IMR-90 (cell line): ENCODE results near the gene ZNF385B. TPM values are rescaled to one million over a fixed set of nuclear protein-coding genes. Genes with fewer than 3 reads are reported as not detected.

Source experiments
- ATAC-seq: fragments of 200-7000 bp; cut with Tn5 transposase; 2 replicates; pipeline ENCODE4 v1.9.1; 2020; ENCODE audit warnings: low read depth, mild to moderate bottlenecking, moderate library complexity
- BruUV-seq: library from RNA; stranded (reverse); fragments of 400-500 nt; replicated peaks from 2 replicates; lab custom pipeline; 2021; lab: Mats Ljungman, UMichigan
- CTCF ChIA-PET: fragments of 300-600 bp; formaldehyde crosslinking; extraction: SDS; loops from one replicate; lab custom pipeline; 2021; ENCODE audit warnings: antibody characterized with exemption; lab: Yijun Ruan, JAX
- POLR2A ChIA-PET: fragments of 300-600 bp; sonication (Branson Sonifier 250); formaldehyde crosslinking; loops from one replicate; lab custom pipeline; 2022; ENCODE audit warnings: antibody characterized with exemption; ENCODE audit not compliant: unreplicated experiment; lab: Charles Lee
- DNase-seq: peaks from one replicate; pipeline ENCODE4 v3.0.0; 2013
- H2AFZ ChIP-seq: replicated peaks from 2 replicates; pipeline ENCODE3; 2013; ENCODE audit warnings: low read length, mild to moderate bottlenecking; ENCODE audit not compliant: poor library complexity
- H2AK5ac ChIP-seq: 2 replicates; pipeline ENCODE4 v1.6.1; 2013; ENCODE audit warnings: low read depth, low read length, inconsistent platforms
- H2AK9ac ChIP-seq: replicated peaks from 2 replicates; pipeline ENCODE3; 2013; ENCODE audit warnings: mild to moderate bottlenecking, low read depth, low read length, moderate library complexity; ENCODE audit not compliant: poor library complexity
- H2BK120ac ChIP-seq: 2 replicates; pipeline ENCODE4 v1.6.1; 2013; ENCODE audit warnings: low read depth, low read length, inconsistent platforms
- H2BK15ac ChIP-seq: 3 replicates; pipeline ENCODE4 v1.6.1; 2013; ENCODE audit warnings: low read depth, low read length, inconsistent platforms
- H2BK20ac ChIP-seq: 2 replicates; pipeline ENCODE4 v1.6.1; 2013; ENCODE audit warnings: low read depth, mild to moderate bottlenecking, inconsistent platforms, low read length, moderate library complexity
- H2BK5ac ChIP-seq: 2 replicates; pipeline ENCODE4 v1.6.1; 2013; ENCODE audit warnings: mild to moderate bottlenecking, low read depth, low read length, inconsistent platforms; ENCODE audit not compliant: poor library complexity, severe bottlenecking
- H3K14ac ChIP-seq: replicated peaks from 2 replicates; pipeline ENCODE4 v1.6.1; 2013; ENCODE audit warnings: low read depth, low read length, inconsistent platforms
- H3K18ac ChIP-seq: 2 replicates; pipeline ENCODE4 v1.6.1; 2013; ENCODE audit warnings: low read depth, low read length, control low read depth
- H3K23ac ChIP-seq: 2 replicates; pipeline ENCODE4 v1.6.1; 2013; ENCODE audit warnings: low read depth, low read length, inconsistent platforms
- H3K27ac ChIP-seq: 2 replicates; pipeline ENCODE4 v1.5.1; 2013; ENCODE audit warnings: mild to moderate bottlenecking, control low read depth, low read length; ENCODE audit not compliant: insufficient read depth
- H3K27me3 ChIP-seq: 2 replicates; pipeline ENCODE4 v1.6.1; 2013; ENCODE audit warnings: low read length; ENCODE audit not compliant: control insufficient read depth, insufficient read depth
- H3K36me3 ChIP-seq: 2 replicates; pipeline ENCODE4 v1.6.1; 2013; ENCODE audit warnings: low read length, mixed read lengths; ENCODE audit not compliant: control insufficient read depth, insufficient read depth
- H3K4ac ChIP-seq: 2 replicates; pipeline ENCODE4 v1.6.1; 2013; ENCODE audit warnings: low read depth, low read length, inconsistent platforms
- H3K4me1 ChIP-seq: 2 replicates; pipeline ENCODE4 v1.6.1; 2013; ENCODE audit warnings: low read length, mixed read lengths; ENCODE audit not compliant: control insufficient read depth, insufficient read depth
- H3K4me2 ChIP-seq: 2 replicates; pipeline ENCODE4 v1.6.1; 2013; ENCODE audit warnings: low read depth, mild to moderate bottlenecking, control low read depth, low read length, moderate library complexity
- H3K4me3 ChIP-seq: 2 replicates; pipeline ENCODE4 v1.5.1; 2013; ENCODE audit warnings: low read depth, mild to moderate bottlenecking, control low read depth, low read length, moderate library complexity; ENCODE audit not compliant: insufficient read depth
- H3K56ac ChIP-seq: 2 replicates; pipeline ENCODE4 v1.6.1; 2013; ENCODE audit warnings: low read length, inconsistent platforms; ENCODE audit not compliant: insufficient read depth; ENCODE audit errors: extremely low read depth
- H3K79me1 ChIP-seq, 2 experiments: 2 replicates each; pipeline ENCODE4 v1.6.1; 2013; ENCODE audit warnings: low read length in 2 of 2, inconsistent platforms in 1 of 2, low read depth in 1 of 2
- H3K9ac ChIP-seq: 2 replicates; pipeline ENCODE4 v1.6.1; 2013; ENCODE audit warnings: low read depth, low read length, control low read depth
- H3K9me1 ChIP-seq: 2 replicates; pipeline ENCODE4 v1.6.1; 2013; ENCODE audit warnings: low read length, inconsistent platforms; ENCODE audit not compliant: insufficient read depth
- H3K9me3 ChIP-seq: 2 replicates; pipeline ENCODE4 v1.6.1; 2013; ENCODE audit warnings: low read length; ENCODE audit not compliant: control insufficient read depth, insufficient read depth
- H4K20me1 ChIP-seq: 2 replicates; pipeline ENCODE4 v1.6.1; 2013; ENCODE audit warnings: low read length, inconsistent platforms; ENCODE audit not compliant: insufficient read depth
- H4K5ac ChIP-seq: 2 replicates; pipeline ENCODE4 v1.6.1; 2013; ENCODE audit warnings: mild to moderate bottlenecking, low read depth, low read length, control low read depth
- H4K8ac ChIP-seq, 2 experiments: 2 replicates each; pipeline ENCODE4 v1.6.1; 2013; ENCODE audit warnings: low read depth in 2 of 2, low read length in 2 of 2, control low read depth in 1 of 2, inconsistent platforms in 1 of 2
- H4K91ac ChIP-seq: 2 replicates; pipeline ENCODE4 v1.6.1; 2013; ENCODE audit warnings: low read depth, low read length, inconsistent platforms; ENCODE audit not compliant: insufficient read depth
- BHLHE40 ChIP-seq: fragments of 150-350 bp; IDR thresholded peaks from 2 replicates; pipeline ENCODE4 v1.6.1; 2016; ENCODE audit warnings: mild to moderate bottlenecking, low read depth, low read length
- CEBPB ChIP-seq: IDR thresholded peaks from 2 replicates; pipeline ENCODE4 v1.6.1; 2012; ENCODE audit warnings: low read depth, low read length, improper control_type of control experiment
- CHD1 ChIP-seq: IDR thresholded peaks from 2 replicates; pipeline ENCODE4 v1.6.1; 2012; ENCODE audit warnings: low read depth, low read length, improper control_type of control experiment
- CTCF ChIP-seq: conservative IDR thresholded peaks from 2 replicates; pipeline ENCODE4 v1.5.1; 2012; ENCODE audit warnings: mild to moderate bottlenecking, low read depth, low read length, improper control_type of control experiment
- FOS ChIP-seq: fragments of 150-350 bp; IDR thresholded peaks from 2 replicates; pipeline ENCODE4 v1.6.1; 2016; ENCODE audit warnings: low read depth, low read length
- MAFK ChIP-seq: IDR thresholded peaks from 2 replicates; pipeline ENCODE4 v1.6.1; 2012; ENCODE audit warnings: low read depth, low read length, improper control_type of control experiment
- MAZ ChIP-seq: IDR thresholded peaks from 2 replicates; pipeline ENCODE4 v1.6.1; 2012; ENCODE audit warnings: low read depth, mild to moderate bottlenecking, low read length, improper control_type of control experiment, moderate library complexity, borderline replicate concordance
- MXI1 ChIP-seq: IDR thresholded peaks from 2 replicates; pipeline ENCODE4 v1.6.1; 2012; ENCODE audit warnings: low read depth, mild to moderate bottlenecking, low read length, moderate library complexity, borderline replicate concordance
- NFE2L2 ChIP-seq: fragments of 150-350 bp; IDR thresholded peaks from 2 replicates; pipeline ENCODE4 v1.6.1; 2016; ENCODE audit warnings: low read depth, mild to moderate bottlenecking, low read length
- POLR2A ChIP-seq: IDR thresholded peaks from 2 replicates; pipeline ENCODE4 v1.6.1; 2012; ENCODE audit warnings: mild to moderate bottlenecking, low read depth, low read length
- RAD21 ChIP-seq: IDR thresholded peaks from 2 replicates; pipeline ENCODE4 v1.6.1; 2012; ENCODE audit warnings: low read length, improper control_type of control experiment
- RCOR1 ChIP-seq: IDR thresholded peaks from 2 replicates; pipeline ENCODE4 v1.6.1; 2012; ENCODE audit warnings: mild to moderate bottlenecking, low read length, improper control_type of control experiment; ENCODE audit not compliant: insufficient replicate concordance
- RFX5 ChIP-seq: IDR thresholded peaks from 2 replicates; pipeline ENCODE4 v1.8.0; 2012; ENCODE audit warnings: low read depth, mild to moderate bottlenecking, low read length, moderate library complexity
- SMC3 ChIP-seq: fragments of 150-350 bp; IDR thresholded peaks from 2 replicates; pipeline ENCODE4 v1.6.1; 2016; ENCODE audit warnings: low read depth, mild to moderate bottlenecking, antibody characterized with exemption, low read length, moderate library complexity
- WGBS, 2 experiments: methylation state at CpG; one replicate each; pipeline versions ENCODE4 v1.1.5 to v1.1.7; 2013; ENCODE audit warnings: missing lambda C conversion rate in 2 of 2; ENCODE audit not compliant: insufficient read length in 1 of 2; ENCODE audit errors: extremely low coverage in 2 of 2; 5-methylcytosine and 5-hydroxymethylcytosine counted together
- dilution Hi-C: fragments of 300-500 bp; cut with HindIII; formaldehyde crosslinking; loops from one replicate; pipeline ENCODE4 v1.14.3; 2018; ENCODE audit warnings: low sequenced_read_pairs; ENCODE audit not compliant: unreplicated experiment
- in situ Hi-C: fragments of 300-500 bp; cut with MboI; formaldehyde crosslinking; loops from 3 replicates; pipeline ENCODE4 v1.14.3; 2019; ENCODE audit warnings: low sequenced_read_pairs, inconsistent platforms, mixed read lengths
- intact Hi-C: fragments of 100-400 bp; cut with micrococcal nuclease; formaldehyde crosslinking; loops from 2 replicates; pipeline ENCODE4 v1.10.0; 2022
- polyA plus RNA-seq, 3 experiments: library from polyadenylated mRNA; depleted of rRNA; stranded (reverse); fragments of >200 nt; gene quantifications; 2 replicates each; pipeline ENCODE4 v1.2.3, GENCODE V29; 2012; ENCODE audit warnings: low replicate concordance in 1 of 3
- total RNA-seq: library from RNA; depleted of rRNA; stranded (reverse); fragments of >200 nt; gene quantifications from 2 replicates; pipeline ENCODE4 v1.2.3, GENCODE V29; 2012
- TF ChIP-seq, protein P1 (sequence below): fragments of 150-350 bp; IDR thresholded peaks from 2 replicates; pipeline ENCODE4 v1.6.1; 2017; ENCODE audit warnings: mild to moderate bottlenecking, antibody characterized with exemption, low read length, low read depth
- TF ChIP-seq, protein P2 (sequence below): fragments of 150-350 bp; IDR thresholded peaks from 2 replicates; pipeline ENCODE4 v1.6.1; 2016; ENCODE audit warnings: low read depth, mild to moderate bottlenecking, low read length, moderate library complexity, borderline replicate concordance

ZNF385B gene
- total and polyA plus RNA-seq, 2 of the 4 experiments (the other 2 are of a cell fraction) = not detected

DNA sequence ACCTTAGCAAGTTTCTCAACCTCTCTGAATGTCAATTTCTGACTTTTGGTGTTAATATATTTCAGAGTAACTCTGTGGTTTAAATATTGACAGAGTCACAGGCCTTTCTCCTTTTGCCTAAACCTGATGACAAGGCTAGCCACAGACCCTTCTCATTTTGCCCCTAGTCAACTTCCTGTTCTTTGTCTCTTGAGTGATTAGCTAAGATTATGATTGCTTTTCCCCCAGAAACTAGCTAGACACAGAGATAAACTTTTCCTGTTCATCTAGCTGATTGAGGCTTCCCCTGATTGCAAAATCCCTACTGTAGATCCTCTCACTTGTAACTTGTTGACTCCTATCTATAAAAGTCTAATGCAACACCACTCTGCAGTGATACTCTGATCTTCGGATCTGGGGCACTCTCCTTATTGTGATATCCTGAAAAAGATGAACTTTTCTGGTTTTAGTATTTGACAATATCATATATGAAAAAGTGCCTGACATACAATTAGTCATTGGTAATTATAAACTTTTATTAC is 241.4 kb downstream of the ZNF385B start:
- Histone ChIP-seq H2BK120ac (no peak overlapping the region), H3K27me3 (no peaks in the 10 kb centered on the region), H2BK5ac (peak overlapping the region; percentile 24), H2AK5ac (0 out of 2 replicates have a peak overlapping the region, but pooled peaks have one; percentile 33), H4K20me1 (no peaks in the 10 kb centered on the region), H4K5ac (no peak overlapping the region), H3K23ac (no peak overlapping the region), H4K91ac (no peak overlapping the region), H3K79me1 (no peaks in the 10 kb centered on the region), H4K8ac (no peak overlapping the region), H3K36me3 (no peaks in the 10 kb centered on the region), H3K18ac (no peak overlapping the region; the same call in 1 of the 2 replicates), H3K9me1 (no peaks in the 10 kb centered on the region), H3K14ac (no peak overlapping the region), H2BK15ac (no peak overlapping the region), H3K4me3 (no peak overlapping the region), H3K27ac (no peak overlapping the region), H2AFZ (no peak overlapping the region), H2BK20ac (no peak overlapping the region), H3K4me2 (no peak overlapping the region), H2AK9ac (no peak overlapping the region), H3K4ac (no peak overlapping the region), H3K56ac (no peak overlapping the region), H3K4me1 (peaks cover 3% of the 10 kb centered on the region; the same call in 1 of the 2 replicates), H3K9ac (no peak overlapping the region), H3K9me3 (no peaks in the 10 kb centered on the region)
- no TSS peak for BruUV-seq
- intact Hi-C loops = no loop called here
- in situ Hi-C loops = no loop called here
- no CpG with 5 or more reads among the region's 1 CpG for WGBS, 2 experiments
- no peak for DNase-seq
- POLR2A ChIA-PET = no interaction called here
- dilution Hi-C loops = no loop called here
- TF ChIP-seq MAZ (no peak), NFE2L2 (no peak), FOS (no peak), MXI1 (no peak), RFX5 (no peak), MAFK (no peak), CTCF (no peak), CEBPB (no peak), CHD1 (no peak), POLR2A (no peak), RCOR1 (no peak), BHLHE40 (no peak), RAD21 (no peak), SMC3 (no peak)
- TF ChIP-seq, protein P1, sequence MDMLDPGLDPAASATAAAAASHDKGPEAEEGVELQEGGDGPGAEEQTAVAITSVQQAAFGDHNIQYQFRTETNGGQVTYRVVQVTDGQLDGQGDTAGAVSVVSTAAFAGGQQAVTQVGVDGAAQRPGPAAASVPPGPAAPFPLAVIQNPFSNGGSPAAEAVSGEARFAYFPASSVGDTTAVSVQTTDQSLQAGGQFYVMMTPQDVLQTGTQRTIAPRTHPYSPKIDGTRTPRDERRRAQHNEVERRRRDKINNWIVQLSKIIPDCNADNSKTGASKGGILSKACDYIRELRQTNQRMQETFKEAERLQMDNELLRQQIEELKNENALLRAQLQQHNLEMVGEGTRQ = no peak
- TF ChIP-seq, protein P2, sequence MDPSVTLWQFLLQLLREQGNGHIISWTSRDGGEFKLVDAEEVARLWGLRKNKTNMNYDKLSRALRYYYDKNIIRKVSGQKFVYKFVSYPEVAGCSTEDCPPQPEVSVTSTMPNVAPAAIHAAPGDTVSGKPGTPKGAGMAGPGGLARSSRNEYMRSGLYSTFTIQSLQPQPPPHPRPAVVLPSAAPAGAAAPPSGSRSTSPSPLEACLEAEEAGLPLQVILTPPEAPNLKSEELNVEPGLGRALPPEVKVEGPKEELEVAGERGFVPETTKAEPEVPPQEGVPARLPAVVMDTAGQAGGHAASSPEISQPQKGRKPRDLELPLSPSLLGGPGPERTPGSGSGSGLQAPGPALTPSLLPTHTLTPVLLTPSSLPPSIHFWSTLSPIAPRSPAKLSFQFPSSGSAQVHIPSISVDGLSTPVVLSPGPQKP = no peak
- ATAC-seq = no peak
- CTCF ChIA-PET = no interaction called here
